ENCODE results near the gene TRAK2. TPM values are rescaled to one million over a fixed set of nuclear protein-coding genes. Genes with fewer than 3 reads are reported as not detected.

Gene TRAK2
- total RNA-seq, 1 experiment from 2014 or later, result 9.4 TPM

- Histone ChIP-seq H3K4me1 (ENCODE audit: insufficient read depth, low read length) (no peaks in the 10 kb centered on the region), H3K27ac (ENCODE audit: low read length) (no peak overlapping the region), H2AFZ (ENCODE audit: low read length) (no peak overlapping the region), H3F3A (ENCODE audit: low read length, unreplicated experiment) (no peaks in the 10 kb centered on the region), H3K9ac (ENCODE audit: low read length) (no peak overlapping the region), H3K9me3 (ENCODE audit: low read length) (no peaks in the 10 kb centered on the region), H3K4me3 (ENCODE audit: low read length) (no peak overlapping the region), H3K9me2 (replicated peaks; ENCODE audit: low read length) (no peaks in the 10 kb centered on the region), H3K36me3 (ENCODE audit: low read depth, low read length) (peaks cover 32% of the 10 kb centered on the region), H3K4me2 (ENCODE audit: low read length) (no peak overlapping the region), H4K20me1 (ENCODE audit: low read length) (no peaks in the 10 kb centered on the region), H3K79me2 (ENCODE audit: low read length) (no peaks in the 10 kb centered on the region), H3K27me3 (ENCODE audit: low read length) (no peaks in the 10 kb centered on the region)
- intact Hi-C loops (cut with micrococcal nuclease), result no loop called here
- POLR2A ChIA-PET (ENCODE audit: unreplicated experiment), result no interaction called here
- no TSS peak for BruUV-seq (replicated peaks)
- CTCF ChIA-PET, result no interaction called here
- ATAC-seq (peak; percentile 60), DNase-seq (peak; percentile 8)
- TF ChIP-seq EZH2phosphoT487 (IDR thresholded peaks at IDR 0.05; ENCODE audit: borderline replicate concordance, low read length) (no peak), EZH2 (IDR thresholded peaks at IDR 0.05; ENCODE audit: low read length, unreplicated experiment) (no peak), CTCF (conservative IDR thresholded peaks at IDR 0.05; ENCODE audit: low read depth, low read length) (no peak)
These were observed 68.1 kb downstream of the TRAK2 start for GRCh38 chr2:201383136-201383535.

DNA sequence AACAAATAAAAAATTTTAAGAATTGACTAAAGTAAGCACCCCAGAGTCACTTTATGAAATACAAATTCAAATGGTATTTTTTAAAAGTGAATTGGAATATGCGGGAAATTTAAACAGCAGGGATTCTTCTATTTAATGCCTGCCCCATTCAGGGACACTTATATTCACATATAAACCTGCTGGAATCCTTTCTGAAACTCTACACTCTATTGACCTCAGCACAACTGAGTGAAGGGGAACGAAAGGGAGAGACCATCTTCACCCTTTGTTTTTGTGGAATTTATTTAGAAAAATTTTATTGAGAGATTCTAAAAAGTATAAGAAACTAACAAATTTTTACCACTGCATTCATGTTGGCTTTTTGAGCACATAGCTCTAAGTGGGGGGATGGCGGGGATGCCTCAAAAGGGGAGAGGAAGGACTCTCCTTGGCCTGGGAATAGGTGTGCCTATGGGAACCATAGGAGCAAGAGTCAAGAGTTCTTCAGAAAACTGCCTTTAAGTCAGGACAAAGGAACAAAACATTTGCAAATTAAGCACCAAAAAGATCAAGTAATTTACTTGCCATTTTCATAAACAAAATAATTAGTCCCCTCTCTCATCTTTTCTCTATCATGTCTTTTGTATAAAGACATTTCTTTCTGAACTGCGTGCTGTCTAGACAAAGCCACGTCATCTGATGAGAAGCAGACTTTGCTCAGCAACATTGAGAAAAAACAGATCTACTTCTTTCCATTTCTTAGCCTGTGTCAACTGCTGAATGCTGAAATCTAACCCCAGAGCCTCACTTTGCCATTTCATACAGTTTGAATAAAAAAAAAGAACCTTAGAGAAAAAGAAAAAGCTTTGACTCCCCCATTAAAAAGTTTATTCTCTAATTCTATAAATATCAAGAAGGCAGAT lies 72.5 kb downstream of the TRAK2 start:
- Histone ChIP-seq H3K36me3 (ENCODE audit: low read depth, low read length) (peaks cover 12% of the 10 kb centered on the region), H3K9ac (ENCODE audit: low read length) (no peak overlapping the region), H2AFZ (ENCODE audit: low read length) (no peak overlapping the region), H3K9me3 (ENCODE audit: low read length) (no peaks in the 10 kb centered on the region), H3K4me2 (ENCODE audit: low read length) (no peak overlapping the region), H3K4me3 (ENCODE audit: low read length) (no peak overlapping the region), H4K20me1 (ENCODE audit: low read length) (no peaks in the 10 kb centered on the region), H3K4me1 (ENCODE audit: insufficient read depth, low read length) (no peaks in the 10 kb centered on the region), H3K27ac (ENCODE audit: low read length) (no peak overlapping the region), H3K27me3 (ENCODE audit: low read length) (no peaks in the 10 kb centered on the region), H3K9me2 (replicated peaks; ENCODE audit: low read length) (no peaks in the 10 kb centered on the region), H3K79me2 (ENCODE audit: low read length) (no peaks in the 10 kb centered on the region), H3F3A (ENCODE audit: low read length, unreplicated experiment) (no peaks in the 10 kb centered on the region)
- ATAC-seq (no peak), DNase-seq (no peak)
- intact Hi-C loops (cut with micrococcal nuclease), result no loop called here
- CTCF ChIA-PET, result no interaction called here
- no peak for TF ChIP-seq EZH2 (IDR thresholded peaks at IDR 0.05; ENCODE audit: low read length, unreplicated experiment)
- no peak for TF ChIP-seq EZH2phosphoT487 (IDR thresholded peaks at IDR 0.05; ENCODE audit: borderline replicate concordance, low read length)
- TF ChIP-seq CTCF (conservative IDR thresholded peaks at IDR 0.05; ENCODE audit: low read depth, low read length), result no peak
- no TSS peak for BruUV-seq (replicated peaks)
- POLR2A ChIA-PET (ENCODE audit: unreplicated experiment), result no interaction called here

DNA sequence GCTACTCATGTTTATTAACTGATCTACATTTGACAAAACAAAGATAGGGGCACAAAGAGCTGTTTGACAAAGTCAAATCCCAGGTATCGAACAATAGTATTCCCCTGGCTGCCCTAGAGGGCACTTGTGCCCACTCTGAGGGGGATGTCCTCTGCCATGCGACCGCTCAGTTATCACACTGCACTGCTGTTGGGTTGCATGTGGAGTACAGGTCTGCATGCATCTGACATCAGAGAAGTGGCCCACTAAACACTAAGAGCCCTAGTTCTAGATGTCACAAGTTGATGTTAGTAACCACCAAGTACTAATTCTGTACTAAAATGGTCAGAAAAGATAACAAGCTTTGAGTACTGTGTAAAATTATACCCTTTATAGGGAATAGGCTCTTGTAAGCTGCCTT lies 74.0 kb downstream of the TRAK2 start:
- Histone ChIP-seq H3K27me3 (ENCODE audit: low read length) (no peaks in the 10 kb centered on the region), H2AFZ (ENCODE audit: low read length) (no peak overlapping the region), H3K79me2 (ENCODE audit: low read length) (no peaks in the 10 kb centered on the region), H3F3A (ENCODE audit: low read length, unreplicated experiment) (no peaks in the 10 kb centered on the region), H3K9ac (ENCODE audit: low read length) (no peak overlapping the region), H3K36me3 (ENCODE audit: low read depth, low read length) (peaks cover 11% of the 10 kb centered on the region), H3K4me2 (ENCODE audit: low read length) (no peak overlapping the region), H3K4me3 (ENCODE audit: low read length) (no peak overlapping the region), H3K9me2 (replicated peaks; ENCODE audit: low read length) (no peaks in the 10 kb centered on the region), H3K27ac (ENCODE audit: low read length) (no peak overlapping the region), H3K4me1 (ENCODE audit: insufficient read depth, low read length) (no peaks in the 10 kb centered on the region), H3K9me3 (ENCODE audit: low read length) (no peaks in the 10 kb centered on the region), H4K20me1 (ENCODE audit: low read length) (no peaks in the 10 kb centered on the region)
- BruUV-seq (replicated peaks), result no TSS peak
- intact Hi-C loops (cut with micrococcal nuclease), result no loop called here
- ChIA-PET CTCF (no interaction called here), POLR2A (ENCODE audit: unreplicated experiment) (no interaction called here)
- ATAC-seq (no peak), DNase-seq (no peak)
- TF ChIP-seq CTCF (conservative IDR thresholded peaks at IDR 0.05; ENCODE audit: low read depth, low read length) (no peak), EZH2phosphoT487 (IDR thresholded peaks at IDR 0.05; ENCODE audit: borderline replicate concordance, low read length) (no peak), EZH2 (IDR thresholded peaks at IDR 0.05; ENCODE audit: low read length, unreplicated experiment) (no peak)
